Body of pancreas (tissue), 4 donors: ENCODE measurements around the gene CD58. TPM values are rescaled to one million over a fixed set of nuclear protein-coding genes. Genes with fewer than 3 reads are reported as not detected.
A peak's percentile ranks its signal among the peaks of the same experiment; 100 is the strongest.

Experiments
- ATAC-seq: fragments of 150-250 bp; one replicate; pipeline ENCODE4 v1.9.1; 2016
- DNase-seq, 4 donors: peaks; one replicate each; pipeline ENCODE4 v3.0.0-alpha.2; 2019
- H3K27ac ChIP-seq, 4 donors: fragments of 200-600 bp; sonication (generic); 1 replicate in 3 of 4; 2 replicates in 1 of 4; pipeline versions ENCODE4 v1.5.1 to v1.6.1; 2016 to 2019; ENCODE audit warnings: mild to moderate bottlenecking in 1 of 4, mixed read lengths in 1 of 4, moderate library complexity in 1 of 4
- H3K27me3 ChIP-seq, 2 donors: fragments of 200-600 bp; sonication (generic); one replicate each; pipeline ENCODE4 v1.6.0; 2016; ENCODE audit warnings: mild to moderate bottlenecking in 1 of 2
- H3K36me3 ChIP-seq, 2 donors: fragments of 200-600 bp; sonication (generic); replicated peaks in 1 of 2; 2 replicates each; pipeline ENCODE4 v1.5.1; 2016; ENCODE audit warnings: low read depth in 2 of 2; ENCODE audit not compliant: insufficient read depth in 1 of 2
- H3K4me1 ChIP-seq: fragments of 200-600 bp; sonication (generic); one replicate; pipeline ENCODE4 v1.6.0; 2016
- H3K4me3 ChIP-seq, 2 donors: fragments of 200-600 bp; sonication (generic); 1 replicate in 1 of 2; 2 replicates in 1 of 2; pipeline ENCODE4 v1.5.1; 2016 to 2019
- H3K9me3 ChIP-seq, 3 donors: fragments of 200-600 bp; sonication (generic); 1 replicate in 2 of 3; 2 replicates in 1 of 3; pipeline ENCODE4 v1.5.1; 2016
- POLR2A ChIP-seq, 3 donors: fragments of 450-650 bp; IDR thresholded peaks; one replicate each; pipeline ENCODE4 v1.6.1; 2016; ENCODE audit warnings: antibody characterized with exemption in 3 of 3, mild to moderate bottlenecking in 2 of 3
- WGBS, 2 donors: methylation state at CpG; one replicate each; pipeline ENCODE4 v1.1.5; 2017; 5-methylcytosine and 5-hydroxymethylcytosine counted together
- intact Hi-C: fragments of 100-400 bp; cut with DNase I; formaldehyde crosslinking; loops from one replicate; pipeline ENCODE4 v1.15.1; 2023
- total RNA-seq, 2 donors: library from RNA; depleted of rRNA; stranded (reverse); fragments of >200 nt; gene quantifications; one replicate each; pipeline ENCODE4 v1.1.0, GENCODE V29; 2016
- TF ChIP-seq, protein P1 (sequence below), 7 experiments: fragments of 450-650 bp in 4 of 7; fragments of 200-600 bp in 3 of 7; sonication (generic) in 3 of 7; IDR thresholded peaks; one replicate each; pipeline ENCODE4 v1.5.1; 2016 to 2019; ENCODE audit warnings: antibody characterized with exemption in 7 of 7

The CD58 gene
- total RNA-seq, 2 donors from 2014 or later = 6.6 to 15.0 TPM

DNA sequence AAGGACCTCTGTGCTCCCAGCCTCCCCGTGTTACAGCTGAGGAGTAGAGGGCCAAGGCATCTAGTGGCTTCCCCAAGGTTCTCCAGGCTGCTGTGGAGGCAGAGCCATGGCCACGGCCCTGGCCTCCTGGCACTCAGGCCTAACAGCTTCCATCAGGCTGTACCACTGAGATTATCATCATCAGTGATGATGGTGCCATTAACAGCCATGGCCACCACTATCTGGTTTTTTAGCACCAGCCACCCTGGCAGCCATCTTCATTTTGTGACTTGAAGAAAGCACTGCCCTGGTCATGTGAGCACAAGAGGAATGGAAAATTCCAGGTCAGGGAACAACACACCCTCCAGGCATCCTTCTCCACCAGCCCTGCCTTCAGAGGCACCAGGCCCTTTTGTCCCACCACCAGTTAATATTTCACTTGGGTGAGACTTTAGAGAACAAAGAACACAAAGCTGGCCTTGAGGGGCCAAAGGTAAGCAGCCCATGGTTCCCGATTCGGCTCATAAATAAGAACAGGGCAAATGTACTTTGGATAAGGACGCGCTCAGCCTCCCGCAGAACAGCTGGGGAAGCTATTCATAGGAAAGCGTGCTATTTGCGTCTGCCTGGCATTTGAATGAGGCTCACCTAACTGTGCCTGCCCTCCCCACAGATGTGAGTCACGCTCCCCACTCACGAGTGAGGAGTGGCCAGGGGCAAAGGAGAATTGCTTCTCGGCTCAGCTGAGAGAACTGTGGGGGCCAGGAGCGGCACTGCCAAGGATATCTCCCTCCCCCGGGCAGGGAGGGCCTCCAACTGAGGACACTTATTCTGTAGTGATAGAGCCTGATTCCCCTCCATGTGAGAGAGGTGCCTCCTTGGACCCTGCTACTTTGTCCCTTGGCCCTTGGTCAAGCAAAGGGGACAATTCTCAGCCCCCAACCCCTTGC, 95.6 kb downstream of the CD58 start:
- H3K4me3 ChIP-seq = no peak overlapping the region
- peak; percentile 54 for ATAC-seq

DNA sequence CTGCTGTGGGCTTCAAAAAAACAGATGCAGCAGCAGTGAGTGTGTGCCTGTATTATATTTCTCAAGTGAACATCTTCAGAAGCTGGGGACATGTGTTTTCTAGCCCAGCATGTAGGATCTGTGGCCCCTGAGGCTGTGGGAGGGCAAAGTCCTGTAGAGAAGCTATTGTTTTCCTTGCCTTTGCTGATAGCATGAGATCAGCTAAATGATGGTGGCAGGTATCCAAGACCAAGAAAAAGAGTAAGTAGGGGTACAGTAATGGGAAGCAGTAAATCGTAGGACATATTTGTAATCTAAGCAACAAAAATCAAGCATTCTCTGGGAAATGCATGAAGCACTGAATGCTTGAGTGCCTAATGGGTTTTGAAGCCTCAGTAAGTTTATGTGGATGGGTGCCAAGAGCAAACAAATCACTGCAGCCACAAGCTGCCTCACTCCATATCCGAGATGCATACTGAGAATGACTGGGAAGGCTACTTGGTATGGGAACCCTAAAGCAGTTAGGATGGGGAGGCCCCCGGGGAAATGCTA, 98.3 kb downstream of the CD58 start:
- Histone ChIP-seq H3K27ac (peak overlapping the region in 2 of 4 donors; percentile 45 to 56), H3K9me3 (no peaks in the 10 kb centered on the region), H3K36me3 (no peaks in the 10 kb centered on the region), H3K4me3 (no peak overlapping the region), H3K27me3 (no peaks in the 10 kb centered on the region), H3K4me1 (peaks cover 52% of the 10 kb centered on the region)
- intact Hi-C loops = loop anchor here (10.0 kb wide), 1 partner anchor 48 kb away; no protein-coding TSS in a partner anchor
- ATAC-seq (no peak), DNase-seq (no peak)
- WGBS, 2 donors = 38 to 42% methylated on average over 3 of the region's 3 CpGs
- no peak for TF ChIP-seq POLR2A (IDR thresholded peaks at IDR 0.05)
- TF ChIP-seq, protein P1, sequence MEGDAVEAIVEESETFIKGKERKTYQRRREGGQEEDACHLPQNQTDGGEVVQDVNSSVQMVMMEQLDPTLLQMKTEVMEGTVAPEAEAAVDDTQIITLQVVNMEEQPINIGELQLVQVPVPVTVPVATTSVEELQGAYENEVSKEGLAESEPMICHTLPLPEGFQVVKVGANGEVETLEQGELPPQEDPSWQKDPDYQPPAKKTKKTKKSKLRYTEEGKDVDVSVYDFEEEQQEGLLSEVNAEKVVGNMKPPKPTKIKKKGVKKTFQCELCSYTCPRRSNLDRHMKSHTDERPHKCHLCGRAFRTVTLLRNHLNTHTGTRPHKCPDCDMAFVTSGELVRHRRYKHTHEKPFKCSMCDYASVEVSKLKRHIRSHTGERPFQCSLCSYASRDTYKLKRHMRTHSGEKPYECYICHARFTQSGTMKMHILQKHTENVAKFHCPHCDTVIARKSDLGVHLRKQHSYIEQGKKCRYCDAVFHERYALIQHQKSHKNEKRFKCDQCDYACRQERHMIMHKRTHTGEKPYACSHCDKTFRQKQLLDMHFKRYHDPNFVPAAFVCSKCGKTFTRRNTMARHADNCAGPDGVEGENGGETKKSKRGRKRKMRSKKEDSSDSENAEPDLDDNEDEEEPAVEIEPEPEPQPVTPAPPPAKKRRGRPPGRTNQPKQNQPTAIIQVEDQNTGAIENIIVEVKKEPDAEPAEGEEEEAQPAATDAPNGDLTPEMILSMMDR (IDR thresholded peaks at IDR 0.05) = no peak

More for the DNA sequence above, 95.6 kb downstream of the CD58 start:
- peak; percentile 63 to 83 (median 81) for DNase-seq
- H3K27ac ChIP-seq = peak overlapping the region; percentile 87 to 93 (median 90)
- no peaks in the 10 kb centered on the region for H3K36me3 ChIP-seq
- peaks cover 67% of the 10 kb centered on the region for H3K4me1 ChIP-seq
- WGBS, 2 donors = 41 to 42% methylated on average over 8 to 14 of the region's 14 CpGs
- H3K27me3 ChIP-seq = no peaks in the 10 kb centered on the region
- intact Hi-C loops = loop anchor here (10.0 kb wide), 1 partner anchor 50 kb away; no protein-coding TSS in a partner anchor
- TF ChIP-seq POLR2A (IDR thresholded peaks at IDR 0.05) = peak in 2 of 3 donors; percentile 49 to 59
- TF ChIP-seq, protein P1 (IDR thresholded peaks at IDR 0.05) = peak in 1 of 7 experiments; percentile 6
- H3K9me3 ChIP-seq = no peaks in the 10 kb centered on the region

DNA sequence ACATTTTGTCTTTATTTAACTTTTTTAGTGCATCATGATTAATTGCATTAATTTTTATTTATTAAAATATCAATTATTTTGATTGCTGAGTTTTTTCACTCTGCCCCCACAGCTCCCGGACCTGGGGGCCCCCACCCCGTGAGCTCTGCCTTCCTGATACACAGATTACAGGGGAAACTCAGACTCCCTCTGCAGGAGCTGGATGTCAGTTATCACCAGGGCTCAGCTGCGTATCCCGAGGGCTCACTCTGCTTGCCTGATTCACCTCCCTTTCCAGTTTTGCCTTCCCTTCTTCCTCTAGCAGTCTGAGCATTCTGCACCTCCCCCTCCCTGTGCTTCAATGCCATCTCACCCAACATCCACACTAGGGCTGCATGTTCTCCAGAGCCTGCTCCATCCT, 99.6 kb downstream of the CD58 start:
- no peak overlapping the region for H3K4me3 ChIP-seq
- intact Hi-C loops = loop anchor here (10.0 kb wide), 1 partner anchor 46 kb away; no protein-coding TSS in a partner anchor
- 63 to 84% methylated on average over 4 of the region's 4 CpGs for WGBS, 2 donors
- no peaks in the 10 kb centered on the region for H3K9me3 ChIP-seq
- no peak for DNase-seq
- no peak for ATAC-seq
- peak overlapping the region in 3 of 4 donors; percentile 4 to 56 (median 45) for H3K27ac ChIP-seq
- H3K36me3 ChIP-seq = no peaks in the 10 kb centered on the region
- TF ChIP-seq POLR2A (IDR thresholded peaks at IDR 0.05) = no peak
- TF ChIP-seq, protein P1 (IDR thresholded peaks at IDR 0.05) = no peak
- H3K27me3 ChIP-seq = no peaks in the 10 kb centered on the region
- H3K4me1 ChIP-seq = peaks cover 49% of the 10 kb centered on the region

DNA sequence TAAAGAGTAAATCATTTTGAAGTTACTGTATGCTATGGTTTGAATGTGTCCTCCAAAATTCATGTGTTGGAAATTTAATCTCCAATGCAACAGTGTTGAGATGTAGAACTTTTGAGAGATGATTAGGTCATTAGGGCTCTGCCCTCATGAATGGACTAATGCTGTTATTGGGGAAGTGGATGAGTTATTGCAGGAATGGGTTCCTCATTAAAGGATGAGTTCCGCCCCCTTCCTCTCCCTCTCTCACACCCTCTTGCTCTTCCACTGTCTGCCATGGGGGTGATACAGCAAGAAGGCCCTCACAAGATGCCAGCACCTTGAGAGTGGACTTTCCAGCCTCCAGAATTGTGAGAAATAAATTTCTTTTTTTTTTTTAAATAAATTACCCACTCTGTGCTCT, 100.2 kb downstream of the CD58 start:
- H3K27me3 ChIP-seq = no peaks in the 10 kb centered on the region
- peaks cover 49% of the 10 kb centered on the region for H3K4me1 ChIP-seq
- H3K36me3 ChIP-seq = no peaks in the 10 kb centered on the region
- WGBS, 2 donors = 85 to 88% methylated on average over 1 of the region's 1 CpG
- no peaks in the 10 kb centered on the region for H3K9me3 ChIP-seq
- DNase-seq (no peak), ATAC-seq (no peak)
- TF ChIP-seq POLR2A (IDR thresholded peaks at IDR 0.05) = no peak
- TF ChIP-seq, protein P1 (IDR thresholded peaks at IDR 0.05) = no peak
- intact Hi-C loops = loop anchor here (10.0 kb wide), 1 partner anchor 46 kb away; no protein-coding TSS in a partner anchor
- H3K4me3 ChIP-seq = no peak overlapping the region
- peak overlapping the region in 1 of 4 donors; percentile 3 for H3K27ac ChIP-seq
